GM12801 (cell line): ENCODE measurements around the gene PPP1CC.

Experiments used
- TF ChIP-seq, protein P1 (sequence below): IDR thresholded peaks from one replicate; pipeline ENCODE4 v1.5.1; 2011; ENCODE audit warnings: control low read depth; ENCODE audit not compliant: insufficient read length; ENCODE audit errors: extremely low read depth

Gene PPP1CC

DNA sequence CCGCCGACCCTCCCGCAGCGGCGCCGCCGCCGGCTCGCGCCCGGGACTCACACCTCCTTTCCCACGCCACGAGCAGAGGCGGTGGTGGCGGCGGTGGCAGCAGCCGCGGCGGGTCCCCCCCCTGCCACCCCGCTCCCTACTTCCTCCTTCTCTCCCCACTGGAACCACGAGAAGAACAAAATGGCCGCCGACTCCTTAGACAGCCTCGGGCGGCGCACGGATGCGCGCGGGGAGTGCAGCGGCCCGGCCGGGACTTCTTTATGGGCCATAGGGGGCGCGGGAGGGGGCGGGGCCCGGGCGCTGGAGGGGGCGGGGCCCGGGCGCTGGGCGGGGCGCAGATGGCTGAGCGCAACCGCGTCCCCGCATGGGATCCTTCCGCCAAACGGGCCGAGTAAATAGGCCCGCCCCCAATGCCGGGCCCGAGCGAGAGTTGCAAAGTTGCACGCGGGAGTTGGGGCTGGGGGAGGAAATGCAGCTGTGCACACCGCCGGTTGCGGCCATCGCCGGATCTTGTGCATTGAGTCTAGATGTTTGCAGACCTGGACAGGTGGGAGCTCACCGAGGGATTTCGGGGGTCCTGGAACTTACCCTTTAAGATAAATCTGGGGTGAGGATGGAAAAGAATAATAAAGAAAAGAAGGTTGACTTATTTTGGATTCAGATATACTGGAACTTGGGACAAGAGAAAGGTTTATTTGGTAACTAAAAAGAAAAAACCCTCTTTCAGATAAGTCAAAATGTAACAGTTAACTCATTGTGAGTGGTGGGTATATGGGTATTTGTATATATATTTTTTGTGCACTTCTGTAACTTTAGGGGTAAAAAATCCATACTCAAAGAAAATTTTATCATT lies at the start of gene PPP1CC:
PPP1CC (minus strand) TSS at position 174 of the 853 bp plus-strand sequence. CDS start 184 bp downstream, outside the sequence.
- TF ChIP-seq, protein P1, sequence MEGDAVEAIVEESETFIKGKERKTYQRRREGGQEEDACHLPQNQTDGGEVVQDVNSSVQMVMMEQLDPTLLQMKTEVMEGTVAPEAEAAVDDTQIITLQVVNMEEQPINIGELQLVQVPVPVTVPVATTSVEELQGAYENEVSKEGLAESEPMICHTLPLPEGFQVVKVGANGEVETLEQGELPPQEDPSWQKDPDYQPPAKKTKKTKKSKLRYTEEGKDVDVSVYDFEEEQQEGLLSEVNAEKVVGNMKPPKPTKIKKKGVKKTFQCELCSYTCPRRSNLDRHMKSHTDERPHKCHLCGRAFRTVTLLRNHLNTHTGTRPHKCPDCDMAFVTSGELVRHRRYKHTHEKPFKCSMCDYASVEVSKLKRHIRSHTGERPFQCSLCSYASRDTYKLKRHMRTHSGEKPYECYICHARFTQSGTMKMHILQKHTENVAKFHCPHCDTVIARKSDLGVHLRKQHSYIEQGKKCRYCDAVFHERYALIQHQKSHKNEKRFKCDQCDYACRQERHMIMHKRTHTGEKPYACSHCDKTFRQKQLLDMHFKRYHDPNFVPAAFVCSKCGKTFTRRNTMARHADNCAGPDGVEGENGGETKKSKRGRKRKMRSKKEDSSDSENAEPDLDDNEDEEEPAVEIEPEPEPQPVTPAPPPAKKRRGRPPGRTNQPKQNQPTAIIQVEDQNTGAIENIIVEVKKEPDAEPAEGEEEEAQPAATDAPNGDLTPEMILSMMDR, result no peak

DNA sequence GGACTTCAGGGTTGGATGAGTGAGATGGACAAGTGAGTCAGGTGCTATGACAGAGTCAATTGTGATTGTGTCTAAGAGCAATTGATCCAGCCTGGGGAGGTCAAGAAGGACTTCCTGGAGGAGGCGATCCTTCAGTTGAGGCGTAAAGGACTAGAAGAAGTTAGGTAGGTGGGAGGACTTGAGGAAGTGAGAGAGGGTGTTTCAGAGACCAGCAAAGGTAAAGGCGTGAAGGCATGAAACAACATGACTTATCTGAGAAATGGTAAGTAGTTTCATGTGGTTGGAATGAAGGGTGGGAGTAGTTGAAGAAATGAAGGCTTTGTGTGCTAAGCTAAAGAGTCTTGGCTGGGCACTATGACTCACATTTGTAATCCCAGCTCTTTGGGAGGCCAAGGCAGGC lies 48.9 kb upstream of the PPP1CC start:
- TF ChIP-seq, protein P1, result no peak

DNA sequence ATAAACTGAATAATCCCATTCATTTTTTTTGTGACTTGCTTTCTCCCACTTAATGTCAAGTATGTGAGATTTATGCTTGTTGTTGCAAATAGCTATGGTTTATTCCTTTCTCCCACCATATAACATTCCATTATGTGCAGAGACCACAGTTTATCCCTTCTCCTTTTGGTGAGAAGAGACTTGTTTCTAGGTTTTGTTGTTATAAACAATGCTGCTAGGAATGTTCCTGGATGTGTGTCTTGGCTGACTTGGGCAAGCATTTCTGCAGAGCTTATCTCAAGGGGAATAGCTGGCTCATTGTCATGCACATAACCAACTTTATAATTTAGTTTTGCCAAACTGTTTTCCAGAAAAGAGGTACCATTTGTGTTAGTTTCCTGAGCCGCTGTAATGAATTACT lies 47.6 kb upstream of the PPP1CC start:
- TF ChIP-seq, protein P1, result no peak

DNA sequence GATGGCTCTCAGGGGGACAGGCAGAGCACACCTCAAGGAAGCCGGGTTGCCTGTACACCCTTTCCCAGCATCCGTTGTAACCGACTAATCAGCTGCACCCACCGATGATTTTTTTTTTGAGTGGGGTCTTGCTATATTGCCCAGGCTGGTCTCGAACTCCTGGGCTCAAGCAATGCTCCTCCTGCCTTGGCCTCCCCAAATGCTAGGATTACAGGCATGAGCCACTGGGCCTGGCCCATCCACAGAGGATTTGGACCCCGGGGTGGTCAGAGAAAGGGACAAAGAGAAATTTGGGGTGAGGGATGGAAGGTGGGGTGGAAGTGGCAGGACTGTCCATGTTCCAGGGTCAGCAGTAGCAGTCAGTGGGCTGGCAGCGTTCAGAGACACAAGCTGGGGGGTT lies 43.3 kb upstream of the PPP1CC start:
- TF ChIP-seq, protein P1, result no peak

DNA sequence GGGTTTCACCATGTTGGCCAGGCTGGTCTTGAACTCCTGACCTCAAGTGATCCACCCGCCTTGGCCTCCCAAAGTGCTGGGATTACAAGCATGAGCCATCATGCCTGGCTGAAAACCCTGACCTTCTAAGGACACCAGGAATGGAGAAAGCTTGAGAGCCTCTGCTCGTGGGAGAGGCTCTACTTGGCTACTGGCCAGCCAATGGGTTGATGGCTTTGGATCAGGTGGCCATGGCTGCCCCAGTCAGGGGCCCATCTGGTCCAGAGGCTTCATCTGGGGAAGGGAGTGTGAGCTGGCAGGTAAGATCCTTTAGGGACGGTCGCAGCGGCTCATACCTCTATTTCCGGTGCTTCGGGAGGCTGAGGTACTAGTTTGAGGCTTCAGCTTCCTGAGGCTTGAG lies 42.5 kb upstream of the PPP1CC start:
- TF ChIP-seq, protein P1, result no peak

DNA sequence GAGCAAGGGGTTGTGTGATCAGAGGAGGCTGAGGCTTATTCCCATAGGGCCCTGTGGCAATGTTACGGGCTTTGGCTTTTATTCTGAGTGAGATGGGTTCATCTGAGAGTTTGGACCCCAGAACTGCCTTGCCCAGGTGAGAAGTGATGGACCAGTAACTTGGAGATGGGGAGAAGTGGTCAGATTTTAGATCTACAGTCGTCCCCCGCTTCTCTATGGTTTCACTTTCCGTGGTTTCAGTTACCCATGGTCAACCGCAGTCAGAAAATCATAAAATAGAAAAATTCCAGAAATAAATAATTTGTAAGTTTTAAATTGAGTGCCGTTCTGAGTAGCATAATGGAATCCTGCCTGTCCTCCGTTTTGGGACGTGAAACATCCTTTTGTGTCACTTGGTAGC lies 40.2 kb upstream of the PPP1CC start:
- TF ChIP-seq, protein P1, result no peak

DNA sequence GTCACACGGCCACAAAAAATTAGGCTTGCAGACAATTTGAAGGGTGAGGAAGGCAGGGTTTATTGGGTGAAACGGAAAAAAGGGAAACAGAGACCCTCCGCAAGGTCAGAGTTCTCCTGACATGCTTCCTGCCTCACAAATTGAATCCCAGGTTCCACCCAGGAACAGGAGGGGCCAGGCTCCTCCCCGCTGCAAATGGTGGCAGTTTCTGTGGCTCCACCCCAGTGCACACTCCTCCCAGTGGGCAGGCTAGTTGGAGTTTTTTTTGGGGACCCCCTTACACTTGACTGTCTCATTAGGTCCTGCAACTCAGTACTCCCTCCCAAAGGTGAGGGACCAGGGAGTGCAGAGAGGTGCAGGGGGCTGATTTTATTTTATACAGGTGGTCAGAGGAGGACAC lies 39.4 kb upstream of the PPP1CC start:
- TF ChIP-seq, protein P1, result no peak
